ENCODE data around the gene ESPL1. TPM values are rescaled to one million over a fixed set of nuclear protein-coding genes. Genes with fewer than 3 reads are reported as not detected.

ESPL1 gene
- total RNA-seq (2021; fragmentation: NEBNext Ultra II Directional; extraction: Animal tissue kit (Norgen Biotek cat#: 25700)) = 10 to 100 TPM in 5 of 6 experiments, 1 to 10 TPM in 1; 7.0 to 16.1 (median 14.1) TPM
- long read RNA-seq, partial matches to known transcripts = 2 of 2 reads
- long read RNA-seq, other reads (novel, unspliced or antisense) = 0 of 2 reads

DNA sequence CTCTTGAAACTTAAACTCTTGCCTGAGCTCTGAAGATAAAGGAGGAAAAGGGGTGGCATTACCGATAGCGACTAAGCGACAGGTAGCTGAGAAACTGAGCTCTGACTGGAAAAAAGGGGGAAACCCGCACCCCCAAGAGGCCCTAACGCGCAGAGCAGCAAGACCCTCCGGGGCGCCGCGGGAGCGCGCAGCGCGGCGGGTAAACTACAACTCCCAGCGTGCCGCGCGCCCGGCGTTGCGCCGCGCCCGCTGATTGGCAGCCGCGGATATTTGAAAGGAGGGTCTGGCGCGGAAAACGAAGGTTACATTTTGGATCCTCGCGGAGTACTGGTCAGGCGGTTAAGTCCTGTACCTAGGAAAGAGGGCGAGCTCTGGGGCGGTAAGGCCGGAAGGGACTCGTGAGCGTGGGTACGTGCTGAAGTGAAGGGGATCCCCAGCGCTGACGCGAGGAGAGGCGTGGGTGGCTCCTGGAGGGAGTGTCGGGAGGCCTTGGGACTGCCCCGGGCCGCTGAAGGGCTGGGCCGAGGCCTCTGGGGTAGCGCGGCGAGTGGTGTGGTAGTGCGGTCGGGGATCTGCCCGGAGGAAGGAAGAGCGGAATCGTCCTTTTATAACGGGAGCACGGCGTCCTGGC lies at the start of gene ESPL1:
Gene ESPL1 (plus strand): TSS at position 301 of the 631 bp plus-strand sequence. CDS start 468 bp downstream, outside the sequence.
- DNase-seq = peak; percentile 38
- TF ChIP-seq, protein P1, sequence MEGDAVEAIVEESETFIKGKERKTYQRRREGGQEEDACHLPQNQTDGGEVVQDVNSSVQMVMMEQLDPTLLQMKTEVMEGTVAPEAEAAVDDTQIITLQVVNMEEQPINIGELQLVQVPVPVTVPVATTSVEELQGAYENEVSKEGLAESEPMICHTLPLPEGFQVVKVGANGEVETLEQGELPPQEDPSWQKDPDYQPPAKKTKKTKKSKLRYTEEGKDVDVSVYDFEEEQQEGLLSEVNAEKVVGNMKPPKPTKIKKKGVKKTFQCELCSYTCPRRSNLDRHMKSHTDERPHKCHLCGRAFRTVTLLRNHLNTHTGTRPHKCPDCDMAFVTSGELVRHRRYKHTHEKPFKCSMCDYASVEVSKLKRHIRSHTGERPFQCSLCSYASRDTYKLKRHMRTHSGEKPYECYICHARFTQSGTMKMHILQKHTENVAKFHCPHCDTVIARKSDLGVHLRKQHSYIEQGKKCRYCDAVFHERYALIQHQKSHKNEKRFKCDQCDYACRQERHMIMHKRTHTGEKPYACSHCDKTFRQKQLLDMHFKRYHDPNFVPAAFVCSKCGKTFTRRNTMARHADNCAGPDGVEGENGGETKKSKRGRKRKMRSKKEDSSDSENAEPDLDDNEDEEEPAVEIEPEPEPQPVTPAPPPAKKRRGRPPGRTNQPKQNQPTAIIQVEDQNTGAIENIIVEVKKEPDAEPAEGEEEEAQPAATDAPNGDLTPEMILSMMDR (IDR thresholded peaks at IDR 0.05) = peak; percentile 39
- Mint-ChIP-seq H3K27me3 (ENCODE audit: insufficient read depth) (peaks cover 2% of the 10 kb centered on the region), H3K4me1 (ENCODE audit: low read depth) (peaks cover 41% of the 10 kb centered on the region), H3K36me3 (ENCODE audit: low read depth) (peaks cover 8% of the 10 kb centered on the region; the same call in 1 of the 2 replicates), H3K9me3 (no peaks in the 10 kb centered on the region), H3K27ac (peak within 1 kb of the TSS; percentile 88), H3K4me3 (peak within 1 kb of the TSS; percentile 98)

DNA sequence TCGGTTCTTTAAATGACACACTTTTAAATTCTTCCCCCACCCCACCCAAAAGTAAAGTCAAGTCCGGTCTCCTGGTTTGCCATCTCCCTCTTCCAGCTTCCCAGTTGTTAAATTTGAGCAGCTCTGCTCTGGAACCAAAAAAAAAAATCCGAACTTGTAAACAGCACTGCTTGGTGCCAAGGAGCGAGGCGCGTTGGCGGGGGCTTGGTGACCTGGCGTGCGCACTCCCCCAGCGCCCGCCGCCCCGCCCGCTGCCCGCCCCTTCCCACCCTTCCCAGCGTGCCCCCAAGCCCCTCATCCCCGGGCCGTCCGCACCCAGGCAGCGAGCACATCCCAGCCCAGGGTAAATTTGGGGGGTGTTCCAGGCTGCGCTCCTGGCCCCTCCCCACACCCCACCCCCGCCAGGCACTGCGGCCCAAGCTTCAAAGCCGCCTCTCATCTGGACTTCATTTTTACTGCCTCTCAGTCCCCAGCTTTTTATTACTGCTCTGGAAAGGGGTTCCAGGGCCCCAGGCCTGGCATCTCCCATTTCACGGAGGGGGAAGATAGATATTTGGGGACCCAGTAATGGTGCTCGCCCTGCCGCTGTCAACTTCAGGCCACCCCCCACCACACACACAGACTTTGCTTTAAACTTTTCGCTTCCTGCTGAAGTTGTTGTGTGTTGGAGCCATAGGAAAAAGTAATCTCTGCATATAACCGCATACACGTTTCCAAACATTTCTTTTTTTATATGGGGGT lies 49.4 kb upstream of the ESPL1 start:
- Mint-ChIP-seq H3K36me3 (ENCODE audit: low read depth) (peaks cover 18% of the 10 kb centered on the region; the same call in 1 of the 2 replicates), H3K27me3 (ENCODE audit: insufficient read depth) (peaks cover 5% of the 10 kb centered on the region), H3K4me1 (ENCODE audit: low read depth) (peaks cover 84% of the 10 kb centered on the region), H3K9me3 (no peaks in the 10 kb centered on the region), H3K27ac (peak overlapping the region; percentile 92), H3K4me3 (peak overlapping the region; percentile 99)
- no peak for DNase-seq
- TF ChIP-seq, protein P1 (IDR thresholded peaks at IDR 0.05) = no peak

DNA sequence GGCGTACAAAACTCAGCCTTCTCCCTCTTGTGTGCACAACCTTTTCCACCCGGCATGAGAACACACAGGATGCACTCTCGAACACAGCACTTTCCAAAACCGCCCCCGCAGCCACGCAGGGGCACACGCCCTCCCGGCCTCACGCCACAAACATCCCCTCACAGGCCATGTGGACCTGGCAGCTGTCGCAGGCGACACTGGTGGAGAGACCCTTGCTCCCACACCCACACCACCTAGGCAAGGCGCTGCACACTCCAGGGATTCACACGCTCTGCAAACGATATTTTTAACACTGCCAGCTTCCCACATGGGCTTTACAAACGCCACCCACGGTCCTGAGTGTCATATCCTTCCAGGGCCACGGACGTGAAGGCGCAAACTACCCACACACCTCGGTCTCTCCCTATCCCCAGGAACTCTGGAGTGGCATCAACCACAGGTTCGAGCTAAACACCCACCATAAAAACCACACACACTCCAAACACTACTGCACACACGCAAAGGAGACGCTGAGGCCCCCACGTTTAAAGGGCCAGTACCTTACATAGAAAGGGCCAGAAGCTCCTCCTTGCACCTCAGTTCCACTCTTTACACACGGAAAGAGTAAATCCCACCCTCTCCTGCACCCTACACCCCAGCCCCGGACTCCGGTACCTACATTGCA lies 48.7 kb upstream of the ESPL1 start:
- peaks cover 3% of the 10 kb centered on the region for H3K27me3 Mint-ChIP-seq (ENCODE audit: insufficient read depth)
- peak overlapping the region; percentile 92 for H3K27ac Mint-ChIP-seq
- TF ChIP-seq, protein P1 (IDR thresholded peaks at IDR 0.05) = no peak
- peak overlapping the region; percentile 99 for H3K4me3 Mint-ChIP-seq
- H3K9me3 Mint-ChIP-seq = no peaks in the 10 kb centered on the region
- peaks cover 11% of the 10 kb centered on the region; the same call in 1 of the 2 replicates for H3K36me3 Mint-ChIP-seq (ENCODE audit: low read depth)
- DNase-seq = no peak
- peaks cover 84% of the 10 kb centered on the region for H3K4me1 Mint-ChIP-seq (ENCODE audit: low read depth)

DNA sequence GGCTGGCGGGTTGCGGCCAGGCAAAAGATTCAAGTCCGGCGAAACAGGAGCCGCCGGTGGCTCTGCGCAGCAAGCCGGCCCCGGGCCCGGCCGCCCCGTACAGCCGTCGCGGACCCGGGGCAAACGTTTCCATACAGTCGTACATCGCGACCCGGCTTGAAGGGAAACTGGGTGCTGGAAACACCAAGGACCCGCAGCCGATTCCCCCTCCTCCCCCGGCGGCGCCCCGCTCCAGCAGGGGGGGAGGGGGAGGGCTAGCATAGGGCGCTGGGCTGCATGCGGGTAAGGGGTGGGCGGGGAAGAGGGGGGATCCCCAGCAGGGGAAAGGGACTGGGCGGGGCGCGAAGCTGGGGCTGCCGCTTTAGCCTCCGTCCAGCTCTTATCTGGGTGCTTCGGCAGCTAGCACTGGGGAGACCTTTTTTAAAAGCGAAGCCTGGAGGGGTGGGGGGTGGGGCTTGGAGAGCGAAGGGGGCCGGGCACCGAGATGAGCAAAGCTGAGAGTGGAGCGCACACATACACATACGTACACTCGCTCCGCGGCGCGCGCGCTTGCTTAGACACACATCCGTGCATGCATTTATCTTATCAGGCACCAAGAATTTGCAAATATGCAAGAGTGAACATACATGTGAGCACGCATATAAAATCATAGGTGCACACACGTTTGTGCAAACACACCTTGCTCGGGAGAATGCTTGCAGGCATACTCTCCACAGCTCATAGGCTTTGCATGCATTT lies 48.0 kb upstream of the ESPL1 start:
- H3K4me3 Mint-ChIP-seq = peak overlapping the region; percentile 99
- H3K9me3 Mint-ChIP-seq = no peaks in the 10 kb centered on the region
- H3K36me3 Mint-ChIP-seq (ENCODE audit: low read depth) = peaks cover 11% of the 10 kb centered on the region; the same call in 1 of the 2 replicates
- H3K27ac Mint-ChIP-seq = peak overlapping the region; percentile 96
- peak; percentile 71 for DNase-seq
- TF ChIP-seq, protein P1 (IDR thresholded peaks at IDR 0.05) = no peak
- H3K27me3 Mint-ChIP-seq (ENCODE audit: insufficient read depth) = peaks cover 3% of the 10 kb centered on the region
- peaks cover 84% of the 10 kb centered on the region for H3K4me1 Mint-ChIP-seq (ENCODE audit: low read depth)

Measured in HFFc6 (cell line).